ENCODE measurements around the gene UBA6.
A peak's percentile ranks its signal among the peaks of the same experiment; 100 is the strongest.

UBA6 gene

GRCh38 chr4:67746797-67747495 is 46.0 kb upstream of the UBA6 start:
- no peaks in the 10 kb centered on the region for H3K9me3 ChIP-seq (replicated peaks; ENCODE audit: insufficient read depth, low read length)
- H3K9ac ChIP-seq (ENCODE audit: low read length), result no peak overlapping the region
- no peaks in the 10 kb centered on the region for H3K27me3 ChIP-seq (replicated peaks; ENCODE audit: insufficient read depth, low read length)
- H3K4me3 ChIP-seq (ENCODE audit: low read length), result no peak overlapping the region
- H3K4me1 ChIP-seq (ENCODE audit: low read length), result peaks cover 6% of the 10 kb centered on the region; the same call in 1 of the 2 replicates
- TF ChIP-seq EZH2phosphoT487 (IDR thresholded peaks at IDR 0.05; ENCODE audit: low read length) (no peak), CTCF (IDR thresholded peaks at IDR 0.05; ENCODE audit: low read length) (peak; percentile 55)
- DNase-seq, result peak; percentile 48
- H3K27ac ChIP-seq (ENCODE audit: low read length), result no peak overlapping the region
- H4K20me1 ChIP-seq (ENCODE audit: insufficient read depth, low read length), result no peaks in the 10 kb centered on the region
- no peaks in the 10 kb centered on the region for H3K9me2 ChIP-seq (replicated peaks; ENCODE audit: insufficient read depth, low read length)
- H2AFZ ChIP-seq (ENCODE audit: low read length), result 0 out of 2 replicates have a peak overlapping the region, but pooled peaks have one; percentile 6
- no peaks in the 10 kb centered on the region for H3F3A ChIP-seq (ENCODE audit: insufficient read depth, low read length)
- no peak overlapping the region for H3K4me2 ChIP-seq (ENCODE audit: low read depth, low read length)
- H3K36me3 ChIP-seq (replicated peaks; ENCODE audit: insufficient read depth, low read length), result no peaks in the 10 kb centered on the region
- H3K79me2 ChIP-seq (ENCODE audit: low read length), result no peaks in the 10 kb centered on the region

GRCh38 chr4:67744561-67745283 is 43.8 kb upstream of the UBA6 start:
- no peak for DNase-seq
- Histone ChIP-seq H3K9ac (ENCODE audit: low read length) (no peak overlapping the region), H3K27ac (ENCODE audit: low read length) (no peak overlapping the region), H3K36me3 (replicated peaks; ENCODE audit: insufficient read depth, low read length) (no peaks in the 10 kb centered on the region), H3F3A (ENCODE audit: insufficient read depth, low read length) (no peaks in the 10 kb centered on the region), H3K9me2 (replicated peaks; ENCODE audit: insufficient read depth, low read length) (no peaks in the 10 kb centered on the region), H3K9me3 (replicated peaks; ENCODE audit: insufficient read depth, low read length) (no peaks in the 10 kb centered on the region), H3K4me1 (ENCODE audit: low read length) (peaks cover 6% of the 10 kb centered on the region; the same call in 1 of the 2 replicates), H3K4me2 (ENCODE audit: low read depth, low read length) (no peak overlapping the region), H2AFZ (ENCODE audit: low read length) (no peak overlapping the region), H3K27me3 (replicated peaks; ENCODE audit: insufficient read depth, low read length) (no peaks in the 10 kb centered on the region), H4K20me1 (ENCODE audit: insufficient read depth, low read length) (no peaks in the 10 kb centered on the region), H3K79me2 (ENCODE audit: low read length) (no peaks in the 10 kb centered on the region), H3K4me3 (ENCODE audit: low read length) (no peak overlapping the region)
- TF ChIP-seq EZH2 (optimal IDR thresholded peaks at IDR 0.05; ENCODE audit: low read depth, low read length) (no peak), EZH2phosphoT487 (IDR thresholded peaks at IDR 0.05; ENCODE audit: low read length) (no peak), CTCF (IDR thresholded peaks at IDR 0.05; ENCODE audit: low read length) (no peak)

- DNase-seq, result no peak
- H3K9me2 ChIP-seq (replicated peaks; ENCODE audit: insufficient read depth, low read length), result no peaks in the 10 kb centered on the region
- H3K27me3 ChIP-seq (replicated peaks; ENCODE audit: insufficient read depth, low read length), result no peaks in the 10 kb centered on the region
- no peaks in the 10 kb centered on the region for H3K36me3 ChIP-seq (replicated peaks; ENCODE audit: insufficient read depth, low read length)
- H4K20me1 ChIP-seq (ENCODE audit: insufficient read depth, low read length), result no peaks in the 10 kb centered on the region
- no peak overlapping the region for H2AFZ ChIP-seq (ENCODE audit: low read length)
- H3K4me2 ChIP-seq (ENCODE audit: low read depth, low read length), result no peak overlapping the region
- H3K4me1 ChIP-seq (ENCODE audit: low read length), result peaks cover 6% of the 10 kb centered on the region; the same call in 1 of the 2 replicates
- no peaks in the 10 kb centered on the region for H3K9me3 ChIP-seq (replicated peaks; ENCODE audit: insufficient read depth, low read length)
- H3K4me3 ChIP-seq (ENCODE audit: low read length), result no peak overlapping the region
- H3K9ac ChIP-seq (ENCODE audit: low read length), result no peak overlapping the region
- H3K79me2 ChIP-seq (ENCODE audit: low read length), result no peaks in the 10 kb centered on the region
- H3K27ac ChIP-seq (ENCODE audit: low read length), result no peak overlapping the region
- TF ChIP-seq EZH2 (optimal IDR thresholded peaks at IDR 0.05; ENCODE audit: low read depth, low read length) (no peak), CTCF (IDR thresholded peaks at IDR 0.05; ENCODE audit: low read length) (no peak), EZH2phosphoT487 (IDR thresholded peaks at IDR 0.05; ENCODE audit: low read length) (no peak)
- H3F3A ChIP-seq (ENCODE audit: insufficient read depth, low read length), result no peaks in the 10 kb centered on the region
Observed at GRCh38 chr4:67743194-67743593, 42.2 kb upstream of the UBA6 start.
